Kidney epithelial cell (primary cell): Measurements from ENCODE around the gene AKR7A3. TPM values are rescaled to one million over a fixed set of nuclear protein-coding genes. Genes with fewer than 3 reads are reported as not detected.
"Not testable (repeated sequence)": the region's sequence is repeated elsewhere in the genome, so short reads cannot be mapped to it uniquely, and the experiment has no call there.

Source experiments
- DNase-seq: peaks from one replicate; pipeline ENCODE4 v3.0.0-alpha.2; 2010; ENCODE audit warnings: low read depth
- H3K27me3 ChIP-seq: 2 replicates; pipeline ENCODE4 v1.6.0; 2011; ENCODE audit warnings: low read length; ENCODE audit not compliant: control insufficient read depth, insufficient read depth
- H3K36me3 ChIP-seq: 2 replicates; pipeline ENCODE4 v1.5.1; 2011; ENCODE audit warnings: low read length; ENCODE audit not compliant: control insufficient read depth, insufficient read depth
- H3K4me3 ChIP-seq: 2 replicates; pipeline ENCODE4 v1.5.1; 2011; ENCODE audit warnings: low read depth, mild to moderate bottlenecking, control low read depth, low read length
- CTCF ChIP-seq: IDR thresholded peaks from 2 replicates; pipeline ENCODE4 v1.5.1; 2011; ENCODE audit warnings: mild to moderate bottlenecking, moderate library complexity, low read length, control low read depth, inconsistent platforms; ENCODE audit not compliant: insufficient read depth, poor library complexity, severe bottlenecking
- total RNA-seq: library from RNA; depleted of rRNA; stranded (reverse); fragments of >200 nt; gene quantifications from 2 replicates; pipeline ENCODE4 v1.2.3, GENCODE V29; 2015

AKR7A3 gene
- total RNA-seq, 1 donor from 2014 or later: 0.33 TPM

DNA sequence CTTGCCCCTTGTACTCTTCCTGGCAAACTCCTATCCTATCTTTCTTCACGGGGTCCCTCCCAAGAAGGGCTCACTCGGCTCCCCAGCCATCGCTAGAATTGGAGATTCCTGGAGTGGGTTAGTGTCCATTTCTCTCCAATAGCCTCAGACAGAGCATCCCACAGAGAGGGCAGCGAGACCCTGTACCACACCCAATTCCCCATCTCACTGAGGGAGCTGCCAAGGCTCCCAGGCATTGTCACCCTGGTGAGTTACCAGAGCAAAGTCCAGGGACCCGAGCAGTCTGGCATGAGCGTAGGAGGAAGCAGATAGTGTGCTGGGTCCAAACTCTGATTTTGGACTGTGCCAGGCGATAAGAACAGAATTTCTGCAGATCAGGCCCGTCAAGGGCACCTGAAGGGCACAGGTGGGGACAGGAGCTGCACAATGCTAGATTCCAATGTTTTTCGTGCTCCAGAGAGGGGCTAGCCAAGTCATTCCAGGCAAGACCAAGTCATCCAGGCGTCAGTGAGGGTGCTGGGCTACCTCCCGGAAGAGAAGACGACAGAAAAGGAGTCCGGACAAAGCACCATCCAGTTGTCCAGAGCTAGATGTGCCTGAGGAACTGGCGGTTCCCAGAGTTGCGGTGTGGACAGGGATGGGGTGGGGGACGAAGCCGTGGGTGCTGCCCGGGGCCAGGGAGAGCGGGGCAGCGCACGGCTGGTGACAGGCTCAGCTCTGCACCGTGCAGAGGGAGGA is 15.3 kb downstream of the AKR7A3 start:
- Histone ChIP-seq H3K4me3 (no peak overlapping the region), H3K27me3 (peaks cover 13% of the 10 kb centered on the region), H3K36me3 (no peaks in the 10 kb centered on the region)
- DNase-seq: no peak
- no peak for TF ChIP-seq CTCF

- peaks cover 13% of the 10 kb centered on the region for H3K27me3 ChIP-seq
- no peak for TF ChIP-seq CTCF
- H3K36me3 ChIP-seq: no peaks in the 10 kb centered on the region
- no peak overlapping the region for H3K4me3 ChIP-seq
- no peak for DNase-seq
Observed at GRCh38 chr1:19272064-19272463, 16.5 kb downstream of the AKR7A3 start.

- not testable (repeated sequence) for DNase-seq, H3K4me3 ChIP-seq, H3K36me3 ChIP-seq
- peaks cover 13% of the 10 kb centered on the region for H3K27me3 ChIP-seq
Observed at GRCh38 chr1:19270343-19270730, 18.2 kb downstream of the AKR7A3 start.

GRCh38 chr1:19269427-19270342 is 18.9 kb downstream of the AKR7A3 start:
- H3K27me3 ChIP-seq: peaks cover 13% of the 10 kb centered on the region
- H3K4me3 ChIP-seq, H3K36me3 ChIP-seq, DNase-seq: not testable (repeated sequence)

DNA sequence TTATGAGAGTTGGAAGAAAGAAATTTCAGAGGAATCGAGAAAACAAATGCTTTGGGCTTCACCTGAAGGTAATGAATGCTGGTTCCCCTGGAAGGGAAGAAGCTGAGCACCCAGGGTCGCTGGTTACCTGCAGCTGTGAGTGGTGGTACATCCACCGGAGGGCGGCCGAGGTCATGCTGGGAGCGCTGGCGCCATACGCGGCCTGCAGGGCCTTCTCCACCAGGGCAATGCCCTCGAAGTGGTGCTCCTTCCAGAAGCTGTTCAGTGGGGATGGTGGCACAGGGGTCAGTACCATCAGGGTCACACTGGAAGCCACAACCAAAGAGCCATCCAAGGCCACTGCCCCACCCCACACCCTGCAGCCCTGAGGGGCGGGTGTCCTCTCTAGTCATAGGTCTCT is 20.1 kb downstream of the AKR7A3 start:
- Histone ChIP-seq H3K36me3 (no peaks in the 10 kb centered on the region), H3K27me3 (peaks cover 2% of the 10 kb centered on the region), H3K4me3 (no peak overlapping the region)
- TF ChIP-seq CTCF: no peak
- no peak for DNase-seq

DNA sequence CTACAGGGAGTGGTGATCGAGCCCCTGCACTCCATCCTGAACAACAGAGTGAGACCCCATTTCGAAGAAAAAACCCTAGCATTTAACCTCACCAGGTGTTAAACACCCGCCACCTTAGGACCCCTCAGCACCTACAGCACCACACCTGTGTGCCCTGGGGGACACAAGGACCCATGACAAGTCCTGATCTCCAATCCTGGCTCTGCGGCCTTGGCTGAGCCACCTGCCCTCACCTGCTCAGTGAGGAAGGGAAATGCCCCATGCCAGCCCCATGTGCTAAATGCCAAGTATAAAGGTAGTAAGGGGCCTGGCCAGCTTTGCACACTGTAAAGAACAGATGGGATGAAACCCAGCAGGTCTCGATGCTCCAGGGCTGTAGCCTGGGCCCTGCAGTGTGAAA is 25.8 kb downstream of the AKR7A3 start:
- DNase-seq: no peak
- H3K36me3 ChIP-seq: peaks cover 2% of the 10 kb centered on the region
- no peak overlapping the region for H3K4me3 ChIP-seq
- TF ChIP-seq CTCF: no peak
- no peaks in the 10 kb centered on the region for H3K27me3 ChIP-seq
